GM12865 (cell line): ENCODE results near the gene ZW10.
"Not testable (repeated sequence)": the region's sequence is repeated elsewhere in the genome, so short reads cannot be mapped to it uniquely, and the experiment has no call there.

Experiments used
- DNase-seq: peaks from one replicate; pipeline ENCODE4 v3.0.0; 2010; ENCODE audit warnings: low read depth
- H3K4me3 ChIP-seq: 2 replicates; pipeline ENCODE4 v1.5.1; 2011; ENCODE audit warnings: mild to moderate bottlenecking, low read depth, low read length, control low read depth
- CTCF ChIP-seq: IDR thresholded peaks from 2 replicates; pipeline ENCODE4 v1.5.1; 2011; ENCODE audit warnings: low read length, control low read depth, low read depth, inconsistent platforms; ENCODE audit not compliant: insufficient read depth; ENCODE audit errors: missing control alignments

ZW10 gene

GRCh38 chr11:113715882-113716625 is 57.4 kb downstream of the ZW10 start:
- no peak for DNase-seq
- H3K4me3 ChIP-seq, result no peak overlapping the region
- TF ChIP-seq CTCF, result no peak

GRCh38 chr11:113715273-113715672 is 58.2 kb downstream of the ZW10 start:
- no peak for DNase-seq
- H3K4me3 ChIP-seq, result no peak overlapping the region
- no peak for TF ChIP-seq CTCF

GRCh38 chr11:113710989-113711388 is 62.5 kb downstream of the ZW10 start:
- TF ChIP-seq CTCF, result no peak
- H3K4me3 ChIP-seq, result no peak overlapping the region
- DNase-seq, result no peak

- no peak for TF ChIP-seq CTCF
- no peak for DNase-seq
- H3K4me3 ChIP-seq, result no peak within 1 kb of the TSS
Observed at GRCh38 chr11:113705871-113706655, 67.4 kb downstream of the ZW10 start, which contains the start of gene TMPRSS5. Gene TMPRSS5 (minus strand): TSS chr11:113706308. CDS start chr11:113706224, 84 bp downstream.

DNA sequence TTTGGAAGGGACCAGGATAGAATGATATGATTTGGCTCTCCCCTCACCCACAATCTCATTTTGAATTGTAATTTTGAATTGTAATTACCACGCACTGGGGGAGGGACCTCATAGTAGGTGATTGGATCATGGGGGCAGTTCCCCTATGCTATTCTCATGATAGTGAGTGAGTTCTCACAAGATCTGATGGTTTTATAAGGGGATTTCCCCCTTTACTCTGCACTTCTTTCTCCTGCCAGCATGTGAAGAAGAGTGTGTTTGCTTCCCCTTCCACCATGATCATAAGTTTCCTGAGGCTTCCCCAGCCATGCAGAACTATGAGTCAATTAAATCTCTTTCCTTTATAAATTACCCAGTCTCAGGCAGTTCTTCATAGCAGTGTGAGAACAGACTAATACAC is 69.9 kb downstream of the ZW10 start:
- DNase-seq, H3K4me3 ChIP-seq: not testable (repeated sequence)

- no peak for TF ChIP-seq CTCF
- no peak overlapping the region for H3K4me3 ChIP-seq
- DNase-seq, result no peak
Observed at GRCh38 chr11:113701491-113701890, 72.0 kb downstream of the ZW10 start.

GRCh38 chr11:113698515-113698914 is 75.0 kb downstream of the ZW10 start:
- TF ChIP-seq CTCF, result no peak
- DNase-seq, result no peak
- no peak overlapping the region for H3K4me3 ChIP-seq
